ENCODE data around the gene KCNMB1. TPM values are rescaled to one million over a fixed set of nuclear protein-coding genes. Genes with fewer than 3 reads are reported as not detected.
A peak's percentile ranks its signal among the peaks of the same experiment; 100 is the strongest.

The KCNMB1 gene
- total RNA-seq, 3 donors from 2014 or later (not counting 1 experiment from before 2014, with no cell fraction given) = 0.23 to 0.48 (median 0.35) TPM

DNA sequence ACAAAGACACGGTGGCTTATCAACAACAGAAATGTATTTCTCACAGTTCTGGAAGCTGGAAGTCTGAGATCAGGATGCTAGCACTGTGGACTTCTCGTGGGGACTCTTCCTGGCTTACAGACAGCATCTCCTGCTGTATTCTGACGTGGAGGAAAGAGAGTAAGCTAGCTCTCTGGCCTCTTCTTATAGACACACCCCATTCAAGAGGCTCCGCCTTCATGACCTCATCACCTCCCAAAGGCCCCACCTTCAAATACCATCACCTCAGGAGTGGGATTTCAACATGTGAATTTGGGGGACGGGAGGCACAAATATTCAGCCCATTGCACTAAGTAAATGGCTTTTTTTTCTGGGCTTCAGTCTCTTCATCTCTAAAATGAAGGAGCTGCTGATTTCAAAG, 27.6 kb downstream of the KCNMB1 start:
- Histone ChIP-seq H3K36me3 (ENCODE audit: control insufficient read depth, insufficient read depth, low read length) (no peaks in the 10 kb centered on the region), H3K27me3 (ENCODE audit: control insufficient read depth, insufficient read depth, low read length) (no peaks in the 10 kb centered on the region), H3K27ac (ENCODE audit: low read length) (no peak overlapping the region), H3K9me3 (ENCODE audit: control insufficient read depth, insufficient read depth, low read length) (no peaks in the 10 kb centered on the region), H3K4me1 (ENCODE audit: control insufficient read depth, insufficient read depth, low read length) (peaks cover 37% of the 10 kb centered on the region), H3K4me3 (ENCODE audit: low read length) (no peak overlapping the region)
- peak overlapping the region in 1 of 2 donors; percentile 24 for H3K27ac Mint-ChIP-seq
- no peaks in the 10 kb centered on the region for H3K4me1 Mint-ChIP-seq
- ATAC-seq (no peak), DNase-seq (no peak)
- H3K9me3 Mint-ChIP-seq = no peaks in the 10 kb centered on the region
- WGBS (ENCODE audit: insufficient coverage) = 94% methylated on average over 5 of the region's 5 CpGs
- no peaks in the 10 kb centered on the region for H3K27me3 Mint-ChIP-seq (ENCODE audit: low read depth in 2 of 2)
- H3K36me3 Mint-ChIP-seq = no peaks in the 10 kb centered on the region
- intact Hi-C loops (cut with micrococcal nuclease) = no loop called here
- no peak overlapping the region for H3K4me3 Mint-ChIP-seq
- TF ChIP-seq CTCF (IDR thresholded peaks at IDR 0.05) = no peak

DNA sequence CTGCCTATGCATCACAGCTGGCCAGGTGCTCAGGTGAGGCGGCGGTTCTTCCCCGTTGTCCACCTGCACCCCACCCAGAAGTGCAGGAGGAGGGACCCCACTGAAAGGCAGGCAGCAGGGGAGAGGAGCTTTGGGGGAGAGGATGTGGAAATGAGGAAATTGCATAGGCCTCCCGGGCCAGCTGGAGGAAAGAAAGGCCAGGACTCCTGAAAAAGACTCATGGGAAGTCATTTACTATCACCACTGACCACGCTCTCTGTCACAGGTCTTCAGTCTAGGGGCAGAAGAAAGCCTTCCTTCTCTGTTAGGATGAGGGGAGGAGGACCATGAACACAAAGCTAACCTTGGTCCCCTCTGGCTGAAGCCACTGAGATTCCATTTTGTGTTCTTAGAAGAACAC, 28.1 kb downstream of the KCNMB1 start:
- Mint-ChIP-seq H3K4me3 (no peak overlapping the region), H3K4me1 (no peaks in the 10 kb centered on the region), H3K9me3 (no peaks in the 10 kb centered on the region), H3K27ac (no peak overlapping the region), H3K36me3 (no peaks in the 10 kb centered on the region), H3K27me3 (ENCODE audit: low read depth in 2 of 2) (no peaks in the 10 kb centered on the region)
- Histone ChIP-seq H3K4me1 (ENCODE audit: control insufficient read depth, insufficient read depth, low read length) (peaks cover 37% of the 10 kb centered on the region), H3K4me3 (ENCODE audit: low read length) (no peak overlapping the region), H3K27me3 (ENCODE audit: control insufficient read depth, insufficient read depth, low read length) (no peaks in the 10 kb centered on the region), H3K27ac (ENCODE audit: low read length) (no peak overlapping the region), H3K36me3 (ENCODE audit: control insufficient read depth, insufficient read depth, low read length) (no peaks in the 10 kb centered on the region), H3K9me3 (ENCODE audit: control insufficient read depth, insufficient read depth, low read length) (no peaks in the 10 kb centered on the region)
- no peak for TF ChIP-seq CTCF (IDR thresholded peaks at IDR 0.05)
- DNase-seq = no peak
- WGBS (ENCODE audit: insufficient coverage) = 64% methylated on average over 4 of the region's 5 CpGs
- intact Hi-C loops (cut with micrococcal nuclease) = no loop called here
- ATAC-seq = no peak

DNA sequence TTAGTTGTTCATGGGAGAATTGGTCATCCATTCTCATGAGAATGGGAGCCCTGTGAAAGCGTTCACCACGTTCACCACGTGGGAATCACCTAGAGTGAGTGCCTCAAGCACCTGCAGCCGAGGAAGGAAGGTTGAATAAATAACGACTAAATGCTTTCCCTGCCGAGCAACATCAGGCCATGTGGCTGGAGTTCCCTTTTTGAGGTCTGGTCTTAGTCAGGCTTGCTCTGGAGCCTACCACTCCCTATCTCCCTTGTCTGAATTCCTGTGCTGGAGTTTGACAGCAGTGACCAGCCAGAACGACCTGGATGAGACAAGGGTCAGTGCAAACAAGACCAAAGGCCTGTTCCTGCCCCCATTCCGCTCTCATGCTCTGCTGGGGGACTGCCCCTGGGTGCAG, 28.5 kb downstream of the KCNMB1 start:
- ATAC-seq (no peak), DNase-seq (no peak)
- Histone ChIP-seq H3K4me3 (ENCODE audit: low read length) (no peak overlapping the region), H3K27me3 (ENCODE audit: control insufficient read depth, insufficient read depth, low read length) (no peaks in the 10 kb centered on the region), H3K9me3 (ENCODE audit: control insufficient read depth, insufficient read depth, low read length) (no peaks in the 10 kb centered on the region), H3K27ac (ENCODE audit: low read length) (no peak overlapping the region), H3K4me1 (ENCODE audit: control insufficient read depth, insufficient read depth, low read length) (peaks cover 37% of the 10 kb centered on the region), H3K36me3 (ENCODE audit: control insufficient read depth, insufficient read depth, low read length) (no peaks in the 10 kb centered on the region)
- H3K4me3 Mint-ChIP-seq = no peak overlapping the region
- H3K27ac Mint-ChIP-seq = no peak overlapping the region
- H3K9me3 Mint-ChIP-seq = no peaks in the 10 kb centered on the region
- no peaks in the 10 kb centered on the region for H3K27me3 Mint-ChIP-seq (ENCODE audit: low read depth in 2 of 2)
- intact Hi-C loops (cut with micrococcal nuclease) = no loop called here
- no peaks in the 10 kb centered on the region for H3K4me1 Mint-ChIP-seq
- 37% methylated on average over 8 of the region's 8 CpGs for WGBS (ENCODE audit: insufficient coverage)
- no peak for TF ChIP-seq CTCF (IDR thresholded peaks at IDR 0.05)
- no peaks in the 10 kb centered on the region for H3K36me3 Mint-ChIP-seq

GRCh38 chr5:170357955-170358444, 31.2 kb downstream of the KCNMB1 start:
- TF ChIP-seq CTCF (IDR thresholded peaks at IDR 0.05) = no peak
- Histone ChIP-seq H3K4me3 (ENCODE audit: low read length) (no peak overlapping the region), H3K27me3 (ENCODE audit: control insufficient read depth, insufficient read depth, low read length) (no peaks in the 10 kb centered on the region), H3K27ac (ENCODE audit: low read length) (no peak overlapping the region), H3K9me3 (ENCODE audit: control insufficient read depth, insufficient read depth, low read length) (no peaks in the 10 kb centered on the region), H3K36me3 (ENCODE audit: control insufficient read depth, insufficient read depth, low read length) (no peaks in the 10 kb centered on the region), H3K4me1 (ENCODE audit: control insufficient read depth, insufficient read depth, low read length) (peaks cover 40% of the 10 kb centered on the region)
- no peaks in the 10 kb centered on the region for H3K9me3 Mint-ChIP-seq
- H3K4me1 Mint-ChIP-seq = no peaks in the 10 kb centered on the region
- no peak for DNase-seq
- 31% methylated on average over 8 of the region's 8 CpGs for WGBS (ENCODE audit: insufficient coverage)
- ATAC-seq = peak; percentile 36 to 62 (median 44)
- H3K27ac Mint-ChIP-seq = peak overlapping the region in 1 of 2 donors; percentile 40
- intact Hi-C loops (cut with micrococcal nuclease) = no loop called here
- H3K36me3 Mint-ChIP-seq = no peaks in the 10 kb centered on the region
- H3K4me3 Mint-ChIP-seq = no peak overlapping the region
- H3K27me3 Mint-ChIP-seq (ENCODE audit: low read depth in 2 of 2) = peaks cover 0 to 10% of the 10 kb centered on the region in 2 donors
